GM19328 (cell line): Measurements from ENCODE around the gene TNFRSF6B.
"Not testable (repeated sequence)": the region's sequence is repeated elsewhere in the genome, so short reads cannot be mapped to it uniquely, and the experiment has no call there.

Experiments
- ATAC-seq: cut with Tn5 transposase; IDR thresholded peaks from one replicate; pipeline ENCODE4 v1.9.1; 2021; ENCODE audit warnings: mild to moderate bottlenecking, moderate library complexity; ENCODE audit not compliant: unreplicated experiment

TNFRSF6B gene

GRCh38 chr20:63696628-63697356 is at the start of gene TNFRSF6B:
Gene TNFRSF6B, plus strand, starts transcription at chr20:63696652. Its CDS starts 116 bp downstream, at chr20:63696768.
- no peak for ATAC-seq

- no peak for ATAC-seq
Measured at GRCh38 chr20:63648190-63648589, 48.3 kb upstream of the TNFRSF6B start.

- no peak for ATAC-seq
Measured at GRCh38 chr20:63648895-63649589, 47.4 kb upstream of the TNFRSF6B start.

GRCh38 chr20:63650486-63650885 is 46.0 kb upstream of the TNFRSF6B start:
- ATAC-seq, result not testable (repeated sequence)

GRCh38 chr20:63651942-63652191 is 44.6 kb upstream of the TNFRSF6B start:
- ATAC-seq, result no peak

- no peak for ATAC-seq
Measured at GRCh38 chr20:63652192-63652980, 44.1 kb upstream of the TNFRSF6B start.

GRCh38 chr20:63653041-63653973 is 43.1 kb upstream of the TNFRSF6B start, which contains the start of gene STMN3:
Gene STMN3, minus strand, starts transcription at chr20:63653424. Its CDS starts 79 bp downstream, at chr20:63653345.
- ATAC-seq, result no peak

GRCh38 chr20:63653974-63654668 is 42.3 kb upstream of the TNFRSF6B start:
- ATAC-seq, result no peak

GRCh38 chr20:63655249-63655648 is 41.2 kb upstream of the TNFRSF6B start:
- no peak for ATAC-seq

- no peak for ATAC-seq
Measured at GRCh38 chr20:63656451-63656850, 40.0 kb upstream of the TNFRSF6B start.

GRCh38 chr20:63657260-63657936 is 39.1 kb upstream of the TNFRSF6B start:
- ATAC-seq, result no peak

GRCh38 chr20:63657937-63658748 is 38.3 kb upstream of the TNFRSF6B start, which contains the start of gene RTEL1:
Gene RTEL1, plus strand, starts transcription at chr20:63658312. Its CDS starts 1,091 bp downstream, at chr20:63659403.
- ATAC-seq, result peak; percentile 84

- ATAC-seq, result peak; percentile 11
Measured at GRCh38 chr20:63658749-63659187, 37.7 kb upstream of the TNFRSF6B start.

- no peak for ATAC-seq
Measured at GRCh38 chr20:63659370-63659769, 37.1 kb upstream of the TNFRSF6B start.

GRCh38 chr20:63660174-63660573 is 36.3 kb upstream of the TNFRSF6B start:
- not testable (repeated sequence) for ATAC-seq

- ATAC-seq, result no peak
Measured at GRCh38 chr20:63660622-63661021, 35.8 kb upstream of the TNFRSF6B start.

GRCh38 chr20:63661108-63661507 is 35.3 kb upstream of the TNFRSF6B start:
- ATAC-seq, result no peak
